Measurements from ENCODE around the gene S100G. TPM values are rescaled to one million over a fixed set of nuclear protein-coding genes. Genes with fewer than 3 reads are reported as not detected.
"Not testable (repeated sequence)": the region's sequence is repeated elsewhere in the genome, so short reads cannot be mapped to it uniquely, and the experiment has no call there.

S100G gene
- total RNA-seq, 2 donors from 2014 or later = not detected

GRCh38 chrX:16610121-16610621, 39.8 kb upstream of the S100G start:
- Histone ChIP-seq H3K9me3 (no peaks in the 10 kb centered on the region), H3K27ac (no peak overlapping the region), H3K4me1 (ENCODE audit: control insufficient read depth in 1 of 2, low read depth in 2 of 2) (no peaks in the 10 kb centered on the region), H3K36me3 (no peaks in the 10 kb centered on the region), H3K27me3 (replicated peaks; ENCODE audit: insufficient read depth) (no peaks in the 10 kb centered on the region), H3K4me3 (no peak overlapping the region)
- no peak for TF ChIP-seq CTCF (IDR thresholded peaks at IDR 0.05)
- DNase-seq (ENCODE audit: low spot score) (no peak), ATAC-seq (ENCODE audit: insufficient number of reproducible peaks, low FRiP score, low read depth) (no peak)

GRCh38 chrX:16610654-16611053, 39.3 kb upstream of the S100G start:
- H3K4me1 ChIP-seq (ENCODE audit: control insufficient read depth in 1 of 2, low read depth in 2 of 2); ATAC-seq (ENCODE audit: insufficient number of reproducible peaks, low FRiP score, low read depth); H3K9me3 ChIP-seq; H3K36me3 ChIP-seq; H3K4me3 ChIP-seq; H3K27me3 ChIP-seq (replicated peaks; ENCODE audit: insufficient read depth); DNase-seq (ENCODE audit: low spot score); H3K27ac ChIP-seq: not testable (repeated sequence)

GRCh38 chrX:16612257-16612897, 37.6 kb upstream of the S100G start:
- no peak overlapping the region for H3K27ac ChIP-seq
- H3K9me3 ChIP-seq = no peaks in the 10 kb centered on the region
- DNase-seq (ENCODE audit: low spot score) (no peak), ATAC-seq (ENCODE audit: insufficient number of reproducible peaks, low FRiP score, low read depth) (no peak)
- H3K36me3 ChIP-seq = no peaks in the 10 kb centered on the region
- no peak for TF ChIP-seq CTCF (IDR thresholded peaks at IDR 0.05)
- no peaks in the 10 kb centered on the region for H3K27me3 ChIP-seq (replicated peaks; ENCODE audit: insufficient read depth)
- H3K4me1 ChIP-seq (ENCODE audit: control insufficient read depth in 1 of 2, low read depth in 2 of 2) = no peaks in the 10 kb centered on the region
- H3K4me3 ChIP-seq = no peak overlapping the region

GRCh38 chrX:16617382-16617781, 32.6 kb upstream of the S100G start:
- Histone ChIP-seq H3K4me3 (no peak overlapping the region), H3K4me1 (ENCODE audit: control insufficient read depth in 1 of 2, low read depth in 2 of 2) (no peaks in the 10 kb centered on the region), H3K27me3 (replicated peaks; ENCODE audit: insufficient read depth) (no peaks in the 10 kb centered on the region), H3K36me3 (no peaks in the 10 kb centered on the region), H3K27ac (no peak overlapping the region), H3K9me3 (no peaks in the 10 kb centered on the region)
- ATAC-seq (ENCODE audit: insufficient number of reproducible peaks, low FRiP score, low read depth) (no peak), DNase-seq (ENCODE audit: low spot score) (no peak)
- TF ChIP-seq CTCF (IDR thresholded peaks at IDR 0.05) = no peak

GRCh38 chrX:16618422-16618821, 31.5 kb upstream of the S100G start:
- Histone ChIP-seq H3K9me3 (no peaks in the 10 kb centered on the region), H3K27me3 (replicated peaks; ENCODE audit: insufficient read depth) (no peaks in the 10 kb centered on the region), H3K27ac (no peak overlapping the region), H3K4me3 (no peak overlapping the region), H3K4me1 (ENCODE audit: control insufficient read depth in 1 of 2, low read depth in 2 of 2) (no peaks in the 10 kb centered on the region), H3K36me3 (no peaks in the 10 kb centered on the region)
- TF ChIP-seq CTCF (IDR thresholded peaks at IDR 0.05) = no peak
- DNase-seq (ENCODE audit: low spot score) = no peak
- ATAC-seq (ENCODE audit: insufficient number of reproducible peaks, low FRiP score, low read depth) = no peak

- Histone ChIP-seq H3K27ac (no peak overlapping the region), H3K4me3 (no peak overlapping the region), H3K4me1 (ENCODE audit: control insufficient read depth in 1 of 2, low read depth in 2 of 2) (no peaks in the 10 kb centered on the region), H3K36me3 (no peaks in the 10 kb centered on the region), H3K27me3 (replicated peaks; ENCODE audit: insufficient read depth) (no peaks in the 10 kb centered on the region), H3K9me3 (no peaks in the 10 kb centered on the region)
- no peak for TF ChIP-seq CTCF (IDR thresholded peaks at IDR 0.05)
- no peak for ATAC-seq (ENCODE audit: insufficient number of reproducible peaks, low FRiP score, low read depth)
- DNase-seq (ENCODE audit: low spot score) = no peak
Observed at GRCh38 chrX:16619024-16619423, 30.9 kb upstream of the S100G start.

- not testable (repeated sequence) for H3K27ac ChIP-seq; H3K4me3 ChIP-seq; H3K36me3 ChIP-seq; ATAC-seq (ENCODE audit: insufficient number of reproducible peaks, low FRiP score, low read depth); DNase-seq (ENCODE audit: low spot score); H3K9me3 ChIP-seq; H3K27me3 ChIP-seq (replicated peaks; ENCODE audit: insufficient read depth); H3K4me1 ChIP-seq (ENCODE audit: control insufficient read depth in 1 of 2, low read depth in 2 of 2)
Observed at GRCh38 chrX:16628511-16628910, 21.4 kb upstream of the S100G start.
